Stimulated activated CD8-positive, alpha-beta memory T cell treated with anti-CD3 and anti-CD28 coated beads, Interleukin-12 subunit alpha, Interleukin-12 subunit beta, amount 100 ng/mL, for 24 hours (primary cell): ENCODE measurements around the gene SDR9C7.
"Not testable (repeated sequence)": the region's sequence is repeated elsewhere in the genome, so short reads cannot be mapped to it uniquely, and the experiment has no call there.

Source experiments
- DNase-seq: peaks from one replicate; pipeline ENCODE4 v3.0.0-alpha.2; 2020; ENCODE audit errors: extremely low read depth

Gene SDR9C7

DNA sequence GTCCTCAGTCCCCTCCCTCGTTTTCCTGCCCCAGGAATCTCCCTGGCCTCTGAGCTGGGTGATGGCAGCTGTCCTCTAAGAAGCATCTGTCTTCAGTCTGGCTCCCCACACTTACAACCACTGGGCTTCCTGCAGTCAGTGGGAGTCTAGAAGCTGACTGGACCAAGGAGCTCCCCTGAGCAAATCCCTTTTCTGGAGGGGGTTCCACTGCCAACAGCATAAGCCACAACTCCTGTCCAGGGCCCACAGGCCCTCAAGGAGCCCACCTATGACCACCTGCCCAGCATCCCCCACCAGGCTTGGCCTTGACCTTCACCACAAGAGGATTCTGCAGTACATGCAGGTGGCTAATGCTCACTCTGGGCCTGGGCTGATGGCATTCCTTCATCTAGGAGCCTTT, 19.1 kb upstream of the SDR9C7 start:
- DNase-seq, result no peak

DNA sequence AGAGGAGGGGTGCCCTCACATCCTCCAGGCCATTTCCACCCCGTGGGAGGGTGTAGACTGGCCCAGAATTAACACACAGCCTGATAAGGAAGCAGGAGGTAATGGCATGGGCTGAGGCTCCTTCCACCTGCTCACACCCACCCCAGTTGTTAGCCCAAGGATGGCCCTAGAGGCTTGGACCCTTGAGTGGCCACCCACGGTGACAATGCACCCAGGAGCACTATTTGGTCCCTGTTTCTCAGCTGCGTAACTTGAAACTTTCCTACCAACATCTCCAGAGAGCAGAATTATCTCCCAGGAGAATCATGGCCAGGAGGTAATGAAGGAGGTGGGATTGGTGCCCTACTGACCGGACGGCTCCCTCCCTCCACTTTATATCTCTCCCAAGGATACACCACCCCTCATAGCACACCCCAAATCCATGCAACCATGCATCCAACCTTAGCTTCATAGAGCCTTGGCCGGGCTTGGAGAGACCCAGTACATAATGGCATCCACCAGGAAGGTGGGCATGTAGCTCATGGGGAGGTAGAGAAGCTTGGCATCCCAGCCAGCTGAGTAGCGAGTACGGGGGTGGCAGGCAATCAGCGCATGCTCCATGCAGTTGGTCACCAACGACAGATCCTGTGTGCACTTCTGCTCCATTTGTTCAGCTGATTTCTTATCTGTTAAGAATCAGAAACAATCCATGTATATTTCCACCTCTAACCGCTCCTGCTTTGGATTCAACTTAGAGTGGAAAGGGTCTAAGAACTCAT, 17.6 kb upstream of the SDR9C7 start:
- no peak for DNase-seq

DNA sequence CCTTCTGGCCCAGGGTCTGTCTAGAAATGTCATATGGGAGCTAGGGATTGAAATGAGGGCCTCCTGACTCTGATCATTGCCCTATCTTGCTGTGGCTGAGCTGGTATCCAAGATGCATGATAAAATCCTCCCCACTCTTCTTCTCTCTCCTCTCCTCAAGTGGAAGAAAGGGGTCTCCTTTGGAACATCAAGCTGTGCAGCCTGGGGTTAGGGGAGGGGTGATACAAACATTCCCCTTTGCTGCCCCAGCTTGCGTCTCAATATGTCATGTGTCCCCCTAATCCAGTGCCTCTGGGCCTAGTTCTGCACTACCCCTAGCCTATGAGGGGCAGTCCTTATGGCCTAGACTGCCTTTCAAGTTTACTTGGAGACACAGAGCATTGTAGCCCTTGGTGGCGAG, 14.7 kb upstream of the SDR9C7 start:
- DNase-seq, result no peak

DNA sequence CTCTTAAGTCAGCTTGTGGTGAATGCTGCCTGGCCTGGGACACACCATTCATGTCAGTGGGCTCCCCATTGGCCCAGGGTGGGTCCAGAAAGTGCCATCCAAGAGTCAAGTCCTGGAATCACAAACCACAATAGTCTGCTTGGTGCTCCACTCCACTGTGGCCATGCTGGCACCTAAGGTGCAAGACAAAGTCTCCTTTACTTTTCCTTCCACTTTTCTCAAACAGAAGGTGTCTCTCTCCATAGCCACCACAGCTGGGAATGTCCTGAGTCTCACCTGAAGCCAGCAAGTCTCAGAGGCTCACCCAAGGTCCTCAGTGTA, 14.2 kb upstream of the SDR9C7 start:
- DNase-seq, result no peak

DNA sequence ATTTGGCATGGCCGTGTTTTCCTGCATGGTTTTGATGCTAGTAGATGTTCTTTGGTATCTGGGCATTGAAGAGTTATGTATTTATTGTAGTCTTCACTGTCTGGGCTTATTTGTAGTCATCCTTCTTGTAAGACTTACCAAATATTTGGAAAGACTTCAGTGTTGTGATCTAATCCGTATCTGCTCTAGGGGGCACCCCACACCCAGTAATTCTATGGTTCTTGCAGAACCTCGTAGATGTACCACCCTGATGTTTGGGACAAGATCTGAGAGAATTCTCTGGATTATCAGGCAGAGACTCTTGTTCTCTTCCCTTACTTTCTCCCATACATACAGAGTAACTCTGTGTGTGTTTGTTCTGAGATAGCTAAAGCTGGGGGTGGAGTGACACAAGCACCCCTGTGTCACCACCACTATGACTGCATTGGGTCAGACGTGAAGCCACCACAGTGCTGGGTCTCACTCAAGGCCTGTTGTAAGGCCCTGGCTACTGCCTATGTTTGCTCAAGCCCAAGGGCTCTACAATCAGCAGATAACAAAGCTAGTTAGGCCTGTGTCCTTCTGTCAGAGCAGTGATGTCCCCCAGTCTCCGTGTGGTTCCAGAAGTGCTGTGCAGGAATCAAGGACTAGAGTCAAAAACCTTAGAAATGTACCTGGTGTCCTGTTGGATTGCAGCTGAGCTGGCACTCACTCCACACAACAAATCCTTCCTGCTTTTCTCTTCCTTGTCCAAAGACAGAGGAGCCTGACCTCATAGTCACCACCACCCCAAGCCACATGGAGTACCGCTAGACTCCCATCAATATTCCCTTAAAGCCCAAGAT, 13.6 kb upstream of the SDR9C7 start:
- DNase-seq, result no peak

DNA sequence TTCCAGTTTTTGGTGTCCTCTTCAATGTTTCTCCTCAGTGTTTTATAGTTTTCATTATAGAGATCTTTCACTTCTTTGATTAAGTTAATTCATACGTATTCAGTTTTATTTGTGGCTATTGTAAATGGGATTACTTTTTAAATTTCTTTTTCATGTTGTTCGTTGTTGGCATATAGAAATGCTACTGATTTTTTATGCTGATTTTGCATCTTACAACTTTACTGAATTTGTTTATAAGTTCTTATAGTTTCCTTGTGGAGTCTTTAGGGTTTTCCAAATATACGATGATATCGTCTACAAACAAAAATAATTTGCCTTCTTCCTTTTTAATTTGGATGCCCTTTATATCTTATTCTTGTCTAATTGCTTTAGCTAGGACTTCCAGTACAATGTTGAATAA, 9.7 kb upstream of the SDR9C7 start:
- DNase-seq, result no peak

DNA sequence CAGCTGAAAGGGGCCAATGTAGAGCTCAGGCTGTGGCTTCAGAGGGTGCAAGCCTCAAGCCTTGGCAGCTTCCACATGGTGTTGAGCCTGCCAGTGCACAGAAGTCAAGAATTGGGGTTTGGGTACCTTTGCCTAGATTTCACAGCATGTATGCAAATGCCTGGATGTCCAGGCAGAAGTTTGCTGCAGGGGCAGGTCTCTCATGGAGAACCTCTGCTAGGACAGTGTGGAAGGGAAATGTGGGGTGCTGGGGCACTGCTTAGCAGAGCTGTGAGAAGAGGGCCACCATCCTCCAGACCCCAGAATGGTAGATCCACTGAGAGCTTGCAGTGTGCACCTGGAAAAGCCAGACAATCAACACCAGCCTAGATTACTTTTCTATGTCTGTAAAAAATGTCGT, 9.2 kb upstream of the SDR9C7 start:
- DNase-seq, result not testable (repeated sequence)

DNA sequence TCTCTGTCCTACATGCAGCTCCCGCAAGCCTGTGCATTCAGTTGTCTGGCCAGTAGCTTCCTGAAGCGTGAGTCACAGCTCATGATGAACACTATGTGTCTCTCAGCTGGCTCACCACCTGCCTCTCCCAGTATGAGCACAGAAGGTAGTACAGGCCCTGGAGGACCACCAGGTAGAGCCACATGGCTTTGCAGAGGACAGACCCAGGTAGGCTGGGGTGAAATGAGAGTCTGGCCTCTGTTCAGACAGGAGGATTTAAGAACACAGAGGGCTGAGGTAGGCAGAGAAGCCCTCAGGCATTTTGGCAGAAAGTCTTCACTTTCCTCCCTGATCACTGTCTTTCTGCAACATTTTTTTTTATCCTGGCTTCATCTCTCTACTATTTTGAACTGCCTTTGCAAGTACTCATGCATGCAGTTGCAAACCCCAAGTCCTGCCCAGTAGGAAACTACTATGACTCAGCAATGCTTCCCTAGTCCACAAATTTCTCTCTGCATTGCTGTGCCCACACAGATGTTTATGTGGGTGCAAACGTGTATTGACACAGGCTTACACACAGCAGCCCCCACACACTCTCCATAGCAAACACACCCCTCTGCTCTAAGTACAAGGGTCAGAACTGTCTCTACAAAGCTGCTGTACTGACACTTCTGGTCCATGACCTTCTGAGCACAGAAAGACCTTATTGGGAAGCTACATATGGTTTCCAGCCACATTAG, 7.2 kb upstream of the SDR9C7 start:
- no peak for DNase-seq

DNA sequence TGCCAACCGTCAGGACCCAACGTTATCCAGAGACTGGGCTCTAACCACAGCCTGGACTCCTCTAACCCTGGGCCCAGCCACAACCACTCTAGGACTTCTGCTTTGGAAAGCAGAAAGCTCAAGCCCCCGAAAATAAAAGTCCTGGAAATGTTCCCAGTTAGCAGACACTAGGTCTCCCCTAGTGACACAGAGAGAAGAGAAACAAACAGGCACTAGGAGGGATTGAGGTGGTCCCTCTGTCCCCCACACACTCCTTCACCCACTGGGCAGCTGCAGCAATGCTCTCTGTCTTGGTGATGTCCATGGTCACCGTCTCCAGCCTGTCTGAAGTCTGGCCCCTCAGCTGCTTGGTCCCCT, 6.7 kb upstream of the SDR9C7 start:
- DNase-seq, result not testable (repeated sequence)

DNA sequence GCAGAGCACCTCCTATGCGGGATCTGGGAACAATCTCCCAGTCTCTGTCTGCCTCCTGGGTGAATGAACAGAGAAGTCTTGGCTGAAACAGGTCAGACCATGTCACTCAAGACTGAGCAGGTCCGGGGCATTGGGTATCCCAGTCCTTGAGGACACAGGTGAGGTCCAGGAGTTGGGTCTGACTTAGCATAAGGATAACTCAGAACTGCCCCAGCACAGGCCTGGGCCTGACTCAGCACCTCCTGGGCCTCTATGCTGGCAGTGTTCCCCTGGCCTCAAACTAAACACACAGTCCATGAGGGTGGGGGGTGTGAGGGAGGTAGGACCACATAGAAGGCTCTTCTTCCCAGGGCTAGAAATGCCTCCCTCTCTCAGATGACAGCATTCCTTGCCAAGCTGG, 1.5 kb upstream of the SDR9C7 start:
- no peak for DNase-seq

DNA sequence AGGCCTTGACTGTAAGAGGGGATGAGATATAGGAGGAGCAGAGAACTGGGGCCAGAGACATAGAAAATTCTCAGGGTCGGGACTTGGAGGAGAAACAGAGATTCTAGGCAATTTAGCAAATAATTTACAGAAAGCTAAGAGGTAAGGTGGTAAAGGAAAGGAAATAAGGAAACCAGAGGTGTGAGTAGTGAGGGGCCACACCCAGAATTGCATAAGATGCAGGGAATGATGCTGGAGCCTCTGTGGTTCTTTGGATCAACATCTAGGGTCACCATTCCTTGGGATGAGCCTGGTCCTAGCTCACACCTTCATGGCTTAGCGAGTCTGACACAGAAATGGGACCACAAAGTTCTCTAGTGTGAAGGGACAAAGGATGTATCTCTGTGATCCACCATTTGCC, 949 bp upstream of the SDR9C7 start:
- no peak for DNase-seq

DNA sequence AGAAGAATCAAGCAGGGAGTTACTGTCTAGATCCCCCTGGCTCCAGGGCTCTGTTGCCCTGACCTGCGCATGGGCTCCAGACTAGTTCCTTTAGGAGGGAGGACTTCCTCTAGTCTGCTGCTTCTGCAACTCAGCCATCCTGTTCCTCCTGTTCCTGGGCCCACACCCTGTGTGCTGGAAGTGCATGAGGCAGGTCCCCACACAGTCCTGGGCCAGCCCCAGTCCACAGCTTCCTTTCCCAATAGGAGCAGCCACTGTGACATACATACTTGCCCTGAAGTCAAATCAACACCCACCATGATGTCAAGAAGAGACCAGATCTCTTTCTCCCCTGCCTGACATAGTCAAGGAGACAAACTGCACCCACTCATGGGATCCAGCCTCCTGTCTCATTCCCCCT, 1.3 kb downstream of the SDR9C7 start:
- no peak for DNase-seq

DNA sequence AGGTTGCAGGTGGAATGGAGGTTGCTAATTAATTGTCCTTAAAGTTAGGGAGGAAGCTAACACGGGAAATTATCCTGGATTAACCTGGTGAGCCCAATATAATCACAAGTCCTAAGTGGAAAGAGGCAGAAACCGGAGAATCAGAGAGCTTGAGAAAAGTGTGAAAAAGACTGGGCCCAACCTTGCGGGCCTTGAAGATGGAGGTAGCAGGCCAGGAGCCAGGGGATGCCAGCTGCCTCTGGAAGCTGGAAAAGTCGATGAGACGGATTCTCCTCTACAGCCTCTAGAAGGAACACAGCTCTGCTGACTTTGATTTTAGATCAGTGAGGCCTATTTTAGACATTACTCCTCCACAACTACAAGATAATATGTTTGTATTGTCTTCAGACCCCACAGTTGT, 2.1 kb downstream of the SDR9C7 start:
- DNase-seq, result no peak

DNA sequence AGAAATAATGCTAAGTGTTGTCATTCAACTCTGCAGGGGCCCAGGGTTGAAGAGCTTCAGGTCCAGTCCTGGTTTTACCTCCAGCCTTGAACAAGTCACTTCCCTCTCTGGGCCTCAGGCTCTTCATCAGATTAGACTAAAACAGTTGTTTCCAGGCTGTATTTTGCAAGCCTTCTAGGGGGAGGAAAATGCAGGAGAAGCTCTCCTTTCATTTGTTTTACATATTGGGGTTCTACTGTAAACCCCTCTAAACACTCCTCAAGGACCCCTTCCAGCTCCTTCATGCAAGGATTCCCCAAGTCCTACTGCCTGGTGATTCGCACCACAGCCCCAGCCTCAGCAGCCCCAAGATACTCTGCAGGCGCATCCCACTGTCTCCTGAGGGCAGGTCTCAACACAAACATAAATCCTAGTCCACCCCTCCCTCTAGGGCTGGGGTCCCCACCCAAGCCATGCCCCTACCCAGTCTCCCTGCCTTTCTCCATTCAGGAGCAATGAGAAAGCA, 2.7 kb downstream of the SDR9C7 start:
- no peak for DNase-seq

DNA sequence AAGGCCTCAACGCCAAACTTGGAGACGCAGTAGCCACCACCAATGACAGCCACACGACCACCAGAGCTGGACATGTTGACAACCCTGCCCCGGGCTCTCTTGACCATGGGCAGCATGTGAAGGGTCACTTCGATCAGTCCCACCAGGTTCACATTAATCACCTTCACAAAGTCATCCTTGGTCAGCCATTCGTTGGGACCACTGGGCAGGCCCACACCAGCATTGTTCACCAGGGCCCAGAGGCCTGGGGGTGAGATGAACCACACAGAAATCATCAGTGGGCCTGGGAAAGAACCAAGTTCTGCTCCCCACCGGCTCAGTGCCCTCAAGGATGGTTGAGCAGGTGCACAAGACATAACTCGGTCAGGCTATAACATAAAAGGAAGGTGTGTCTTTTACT, 4.0 kb downstream of the SDR9C7 start:
- no peak for DNase-seq

DNA sequence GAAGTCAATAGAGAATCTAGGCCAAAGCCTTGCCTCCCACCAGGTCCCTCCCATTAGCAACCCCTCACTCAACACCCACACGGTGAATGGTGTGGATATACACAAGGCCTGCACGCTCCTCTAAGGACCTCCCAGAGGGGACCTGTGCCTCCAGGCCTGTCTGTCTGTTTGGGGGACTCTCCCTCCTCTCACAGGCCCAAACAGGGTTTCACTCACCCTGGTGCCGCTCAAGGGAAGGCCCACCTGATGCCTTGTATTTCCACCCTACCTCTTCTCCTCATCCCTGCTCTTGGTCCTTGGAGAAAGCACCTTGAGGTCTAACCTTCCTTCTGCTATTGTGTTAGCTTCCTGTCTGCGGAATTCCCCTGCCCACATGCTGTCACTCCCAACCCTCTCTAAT, 4.4 kb downstream of the SDR9C7 start:
- DNase-seq, result no peak

DNA sequence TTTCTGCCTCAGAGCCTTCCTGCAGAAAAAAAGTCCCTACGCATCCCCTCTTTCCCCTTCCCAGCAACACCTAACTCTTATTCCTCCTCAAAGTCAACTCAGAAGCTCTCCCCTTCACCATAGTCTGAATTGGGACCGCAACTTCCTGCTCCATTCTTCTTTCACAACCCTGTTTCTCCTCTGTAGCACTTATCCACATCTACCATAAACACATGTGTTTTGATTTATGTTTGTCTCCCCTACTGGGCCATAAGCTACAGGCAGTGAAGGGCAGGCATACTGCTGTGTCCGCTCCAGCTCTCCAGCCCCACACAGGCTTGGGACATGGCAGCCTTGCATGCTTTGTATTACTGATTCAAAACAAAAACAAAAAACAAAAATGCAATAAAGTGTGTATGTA, 5.9 kb downstream of the SDR9C7 start:
- DNase-seq, result no peak

DNA sequence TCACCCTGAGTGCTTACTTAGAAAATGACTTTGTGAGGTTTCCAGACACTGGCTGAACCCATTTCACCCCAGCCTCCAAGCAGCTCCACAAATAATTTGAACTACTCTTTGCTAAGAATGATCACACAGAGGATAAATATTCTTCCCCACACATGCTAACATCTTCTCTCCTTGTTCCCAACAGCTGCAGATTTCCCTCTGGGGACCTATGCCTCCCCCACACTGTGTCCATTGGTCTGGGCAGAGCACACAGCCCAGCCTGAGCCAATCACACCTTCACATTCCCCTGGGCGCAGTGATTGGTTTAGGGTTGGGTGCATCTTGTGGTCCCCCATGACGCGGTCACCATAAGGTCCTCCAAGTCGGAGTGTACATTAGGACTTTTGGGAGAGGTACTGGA, 6.9 kb downstream of the SDR9C7 start:
- DNase-seq, result no peak

DNA sequence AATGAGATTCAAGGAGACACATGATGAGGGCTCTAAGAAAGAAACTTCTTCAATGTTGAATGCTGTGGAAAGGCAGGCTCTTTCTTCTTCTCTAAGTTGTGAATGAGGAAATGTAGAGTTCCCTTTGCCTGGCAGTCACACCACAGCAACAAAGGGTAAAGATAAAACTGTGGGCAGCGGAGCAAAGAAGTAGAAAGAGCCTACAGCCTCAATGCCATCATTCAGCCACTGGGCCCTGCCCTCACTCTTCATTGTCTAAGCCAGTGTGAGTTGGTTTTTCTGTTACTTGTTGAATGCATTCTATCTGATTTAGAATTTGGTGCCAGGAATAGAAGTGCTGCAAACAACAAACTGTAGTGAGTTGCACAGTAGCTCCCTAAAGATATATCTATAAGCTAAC, 12.2 kb downstream of the SDR9C7 start:
- no peak for DNase-seq

DNA sequence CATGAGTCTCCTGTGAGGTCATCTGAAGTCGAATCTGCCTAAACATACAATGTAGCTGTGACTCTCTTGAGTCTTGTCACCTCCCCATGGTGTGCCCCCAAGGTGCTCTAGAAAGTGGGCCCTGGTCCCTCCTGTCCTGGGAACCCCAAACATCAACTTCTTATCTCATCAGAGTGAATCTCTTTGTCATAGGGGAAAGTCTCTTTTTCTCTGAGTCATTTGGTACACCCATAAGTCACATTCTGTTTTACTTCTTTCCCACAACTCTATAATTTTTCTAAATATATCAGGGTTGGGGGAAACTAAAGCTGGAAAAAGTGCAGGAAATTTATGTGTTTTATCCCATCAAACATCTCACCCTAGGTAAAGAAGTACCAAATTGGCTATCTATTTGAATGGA, 12.9 kb downstream of the SDR9C7 start:
- no peak for DNase-seq

DNA sequence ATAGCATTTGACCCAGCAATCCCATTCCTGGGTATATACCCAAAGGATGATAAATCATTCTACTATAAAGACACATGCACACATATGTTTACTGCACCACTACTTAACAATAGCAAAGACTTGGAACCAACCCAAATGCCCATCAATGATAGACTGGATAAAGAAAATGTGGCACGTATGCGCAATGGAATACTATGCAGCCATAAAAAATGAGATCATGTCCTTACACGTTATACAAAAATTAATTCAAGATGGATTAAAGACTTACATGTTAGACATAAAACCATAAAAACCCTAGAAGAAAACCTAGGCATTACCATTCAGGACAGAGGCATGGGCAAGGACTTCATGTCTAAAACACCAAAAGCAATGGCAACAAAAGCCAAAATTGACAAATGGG, 16.1 kb downstream of the SDR9C7 start:
- DNase-seq, result not testable (repeated sequence)

DNA sequence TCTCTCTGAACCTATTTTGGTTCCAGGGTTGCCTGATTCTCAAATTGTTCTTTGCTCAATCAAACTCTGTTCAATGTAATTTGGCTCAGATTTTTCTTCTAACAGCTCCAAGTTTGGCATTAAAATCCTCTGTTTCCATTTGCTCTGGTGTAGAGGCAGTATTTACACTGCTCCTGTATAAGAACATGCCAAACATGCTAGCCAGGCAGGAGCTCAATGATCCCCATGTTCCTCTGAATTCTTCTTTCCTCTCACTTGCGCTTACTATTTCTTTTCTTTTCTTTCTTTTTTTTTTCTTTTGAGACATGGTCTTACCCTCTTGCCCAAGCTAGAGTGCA, 17.2 kb downstream of the SDR9C7 start:
- DNase-seq, result no peak
